Measurements from ENCODE around the gene KLHL26. TPM values are rescaled to one million over a fixed set of nuclear protein-coding genes. Genes with fewer than 3 reads are reported as not detected.
"Not testable (repeated sequence)": the region's sequence is repeated elsewhere in the genome, so short reads cannot be mapped to it uniquely, and the experiment has no call there.

KLHL26 gene
- total RNA-seq, 1 donor from 2014 or later: 5.4 TPM

DNA sequence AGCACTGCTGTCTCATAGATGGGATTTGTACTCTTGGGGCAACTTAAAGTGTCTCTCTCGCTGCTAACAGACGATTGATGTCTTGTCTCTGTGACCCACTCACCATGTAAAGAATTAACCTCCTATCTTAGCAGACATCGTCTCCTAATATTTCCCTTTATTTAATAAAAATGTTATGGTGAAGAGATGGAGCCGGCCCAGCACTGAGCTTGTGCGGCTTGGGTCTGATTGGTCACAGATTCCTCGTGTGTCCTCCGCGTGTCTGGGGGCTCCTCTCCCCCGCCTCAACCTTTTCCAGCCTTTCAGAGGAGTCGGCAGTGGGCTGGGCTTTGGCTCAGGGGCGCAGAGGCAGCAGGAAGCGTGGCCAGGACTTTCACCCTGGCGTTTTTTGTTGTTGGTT, 33.5 kb downstream of the KLHL26 start:
- intact Hi-C loops (cut with DNase I): loop anchor here (5.0 kb wide), 1 partner anchor 78 kb away; no protein-coding TSS in a partner anchor
- DNase-seq (ENCODE audit: low spot score): no peak

DNA sequence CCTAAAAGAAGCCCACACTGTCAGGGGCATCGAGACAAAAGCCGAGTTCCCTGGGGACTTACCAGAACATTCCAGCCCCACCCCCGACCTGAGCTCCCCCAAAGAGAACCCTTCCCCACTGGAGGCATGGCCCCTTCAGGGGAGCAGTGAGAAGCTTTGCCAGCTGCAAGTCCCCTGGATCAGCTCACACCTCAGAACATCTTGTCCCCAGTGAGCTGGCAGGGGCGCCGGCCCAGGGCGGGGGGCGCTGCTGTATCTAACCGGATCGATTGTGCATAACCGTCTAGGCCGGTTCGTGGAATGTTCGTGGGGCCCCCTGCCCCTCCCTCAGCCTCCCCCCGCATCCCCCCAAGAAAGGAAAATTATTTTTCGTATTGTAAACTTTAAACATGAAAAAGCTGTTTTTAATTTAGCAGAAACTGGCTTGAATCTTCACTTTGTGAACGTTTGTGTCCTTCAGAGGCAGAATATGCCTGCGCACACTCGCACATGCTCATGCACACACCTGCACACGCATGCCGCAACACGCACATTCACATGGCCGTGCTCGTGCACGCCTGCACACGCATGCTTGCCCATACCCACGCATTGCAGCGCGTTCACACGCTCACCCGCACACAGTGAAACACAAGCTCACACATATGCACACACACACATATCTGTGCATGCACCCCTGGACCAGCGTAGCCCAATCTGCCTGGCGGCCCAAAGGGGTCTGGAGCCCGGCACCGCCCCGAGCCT, 34.6 kb downstream of the KLHL26 start:
- DNase-seq (ENCODE audit: low spot score): no peak

DNA sequence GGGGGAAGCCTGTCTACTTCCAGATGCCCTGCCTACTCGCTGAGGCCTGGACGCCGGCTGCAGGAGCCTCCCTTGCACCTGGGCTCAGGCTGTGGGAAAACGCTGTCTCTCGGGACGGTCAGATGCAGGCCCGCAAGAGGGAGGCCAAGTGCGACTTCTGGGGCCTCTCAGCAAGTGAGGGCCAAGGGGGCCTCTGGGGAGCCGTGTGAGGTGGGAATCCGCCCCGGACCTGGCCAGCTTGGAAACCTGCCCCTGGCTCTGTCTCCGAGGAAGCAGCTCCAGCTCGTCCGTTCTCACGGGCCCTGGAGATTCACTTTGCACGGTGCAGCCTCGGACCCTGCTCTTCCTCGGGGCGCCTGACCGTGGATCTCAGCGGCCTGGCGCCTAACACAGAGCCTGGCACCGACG, 35.2 kb downstream of the KLHL26 start:
- intact Hi-C loops (cut with DNase I): loop anchor here (5.0 kb wide), 1 partner anchor 80 kb away; no protein-coding TSS in a partner anchor
- no peak for DNase-seq (ENCODE audit: low spot score)

More for the DNA sequence above, 34.6 kb downstream of the KLHL26 start:
- intact Hi-C loops (cut with DNase I): loop anchor here (5.0 kb wide), 1 partner anchor 79 kb away; no protein-coding TSS in a partner anchor

DNA sequence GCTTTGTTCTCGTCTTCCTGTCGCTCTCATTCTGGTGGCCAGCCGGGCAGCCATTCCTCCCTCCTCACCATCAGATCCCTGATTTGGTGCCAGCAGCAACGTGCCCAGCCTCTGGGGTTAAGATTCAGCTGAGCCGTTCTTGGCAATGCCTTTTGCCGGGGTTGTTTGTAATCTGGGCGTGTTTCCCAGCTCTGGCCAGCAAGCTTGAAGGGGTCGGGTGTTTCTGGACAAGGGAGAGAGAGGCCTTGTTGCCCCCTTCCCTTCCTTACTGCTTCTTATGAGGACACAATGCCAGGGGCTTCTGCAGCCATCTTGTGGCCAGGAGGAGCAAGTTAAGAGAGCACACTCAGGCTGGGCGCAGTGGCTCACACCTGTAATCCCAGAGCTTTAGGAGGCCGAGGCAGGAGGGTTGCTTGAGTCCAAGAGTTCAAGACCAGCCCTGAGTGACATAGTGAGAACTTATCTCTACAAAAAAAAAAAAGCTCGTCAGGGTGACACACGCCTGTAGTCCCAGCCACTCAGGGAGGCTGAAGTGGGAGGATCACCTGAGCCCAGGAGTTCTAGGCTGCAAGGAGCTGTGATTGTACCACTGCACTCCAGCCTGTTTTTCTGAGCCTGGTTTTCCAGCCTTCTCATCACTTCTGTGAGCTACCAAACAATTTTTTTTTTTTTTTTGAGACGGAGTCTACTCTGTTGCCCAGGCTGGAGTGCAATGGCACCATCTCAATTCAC, 35.9 kb downstream of the KLHL26 start:
- intact Hi-C loops (cut with DNase I): loop anchor here (5.0 kb wide), 1 partner anchor 80 kb away; no protein-coding TSS in a partner anchor
- DNase-seq (ENCODE audit: low spot score): no peak

DNA sequence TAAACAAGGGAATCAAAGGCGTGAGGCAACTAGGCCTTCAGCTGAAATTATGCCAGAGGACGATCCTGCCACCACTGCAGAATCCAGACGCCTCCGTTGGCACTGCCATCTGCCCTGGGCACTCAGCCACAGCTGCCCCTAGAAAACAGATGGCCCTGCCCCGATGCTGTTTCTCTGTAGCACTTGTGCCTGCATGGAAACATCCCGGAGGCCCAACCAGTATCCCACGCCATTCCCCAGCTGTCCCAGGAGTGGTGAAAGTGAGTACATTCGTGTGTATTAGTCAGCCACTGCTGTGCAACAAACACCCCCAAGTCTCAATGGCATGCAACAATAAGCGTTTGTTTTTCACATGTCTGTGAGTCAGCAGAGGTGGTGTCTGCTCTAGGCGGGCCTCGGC, 37.8 kb downstream of the KLHL26 start:
- DNase-seq (ENCODE audit: low spot score): no peak
- intact Hi-C loops (cut with DNase I): loop anchor here (5.0 kb wide), 2 partner anchors 82 to 222 kb away; no protein-coding TSS in a partner anchor

DNA sequence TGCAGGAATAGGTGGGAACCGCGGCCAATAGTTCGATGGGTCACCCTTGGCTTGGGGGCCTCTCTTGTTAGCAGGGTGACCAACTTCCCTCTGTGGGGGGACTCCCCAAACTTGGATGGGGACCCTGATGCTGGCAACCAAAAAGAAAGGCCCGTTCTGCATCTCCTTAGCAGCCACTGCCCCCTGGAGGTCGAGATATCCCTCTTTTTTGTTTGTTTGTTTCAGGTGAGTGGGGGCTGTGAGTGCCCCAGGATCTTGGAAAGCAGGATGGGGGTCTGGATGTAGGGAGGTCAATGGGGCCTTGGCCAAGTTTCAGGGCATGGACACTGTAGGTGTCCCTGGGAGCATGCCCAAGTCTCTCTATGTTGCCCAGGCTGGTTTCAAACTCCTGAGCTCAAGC, 39.0 kb downstream of the KLHL26 start:
- DNase-seq (ENCODE audit: low spot score): no peak
- intact Hi-C loops (cut with DNase I): loop anchor here (5.0 kb wide), 1 partner anchor 223 kb away; no protein-coding TSS in a partner anchor

DNA sequence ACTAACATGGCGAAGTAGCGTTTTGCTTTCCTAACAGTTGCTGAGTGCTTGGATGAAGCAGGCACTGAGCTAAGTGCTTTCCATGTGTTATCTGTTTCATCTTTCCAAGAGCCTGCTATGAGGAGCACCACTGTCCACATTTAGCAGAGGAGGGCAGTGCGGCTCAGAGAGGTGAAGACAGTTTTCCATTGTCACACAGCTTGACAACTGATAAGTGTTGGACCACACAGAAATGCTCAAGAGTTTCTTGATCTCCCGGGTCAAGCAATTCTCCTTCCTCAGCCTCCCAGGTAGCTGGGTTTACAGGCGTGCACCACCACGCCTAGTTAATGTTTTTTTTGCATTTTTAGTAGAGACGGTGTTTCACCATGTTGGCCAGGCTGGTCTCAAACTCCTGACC, 39.9 kb downstream of the KLHL26 start:
- no peak for DNase-seq (ENCODE audit: low spot score)
- intact Hi-C loops (cut with DNase I): loop anchor here (5.0 kb wide), 1 partner anchor 224 kb away; no protein-coding TSS in a partner anchor

DNA sequence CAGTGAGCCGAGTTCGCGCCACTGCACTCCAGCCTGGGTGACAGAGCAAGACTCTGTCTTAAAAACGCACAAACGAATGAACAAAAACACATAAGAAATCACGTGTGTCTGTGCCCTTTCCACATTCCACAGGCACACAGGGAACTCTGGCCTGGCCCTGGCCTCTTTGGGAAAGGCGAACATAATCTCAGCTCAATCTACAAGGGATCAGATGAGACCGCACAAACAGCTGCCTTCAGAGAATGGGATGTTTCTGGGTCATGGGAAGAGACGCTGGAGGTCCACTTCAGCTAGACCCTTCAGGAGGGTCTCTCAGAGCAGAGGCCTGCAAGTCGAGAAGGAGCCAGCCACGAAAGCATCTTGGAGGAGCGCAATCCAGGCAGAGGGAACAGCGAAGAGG, 40.3 kb downstream of the KLHL26 start:
- DNase-seq (ENCODE audit: low spot score): no peak
- intact Hi-C loops (cut with DNase I): loop anchor here (5.0 kb wide), 1 partner anchor 225 kb away; no protein-coding TSS in a partner anchor

DNA sequence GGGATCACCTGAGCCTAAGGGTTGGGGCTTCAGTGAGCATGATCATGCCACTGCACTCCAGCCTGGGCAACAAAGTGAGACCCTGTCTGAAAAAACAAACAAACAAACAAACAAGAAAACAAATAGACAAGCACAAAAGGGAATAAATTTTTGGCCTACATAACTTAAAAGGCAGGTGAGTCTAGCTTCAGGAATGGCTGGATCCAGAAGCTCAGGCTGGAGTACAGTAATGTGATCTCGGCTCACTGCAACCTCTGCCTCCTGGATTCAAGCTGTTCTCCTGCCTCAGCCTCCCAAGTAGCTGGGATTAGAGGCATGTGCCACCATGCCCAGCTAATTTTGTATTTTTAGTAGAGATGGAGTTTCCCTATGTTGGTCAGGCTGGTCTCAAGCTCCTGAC, 43.3 kb downstream of the KLHL26 start:
- not testable (repeated sequence) for DNase-seq (ENCODE audit: low spot score)
- intact Hi-C loops (cut with DNase I): loop anchor here (5.0 kb wide), 1 partner anchor 152 kb away; the partner anchor contains the start of gene UPF1

DNA sequence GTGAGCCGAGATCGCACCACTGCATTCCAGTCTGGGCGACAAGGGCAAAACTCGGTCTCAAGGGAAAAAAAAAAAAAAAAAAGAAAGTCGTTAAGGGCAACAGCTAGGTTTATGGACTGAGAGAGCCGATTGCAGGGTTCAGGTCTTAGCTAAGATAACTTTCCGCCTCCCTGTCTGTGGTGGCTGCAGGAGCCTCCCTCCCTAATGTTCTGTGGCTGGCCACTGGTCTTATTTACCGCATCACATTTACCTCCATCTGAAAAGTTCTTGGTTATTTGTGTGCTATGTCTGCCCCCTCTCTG, 45.9 kb downstream of the KLHL26 start:
- no peak for DNase-seq (ENCODE audit: low spot score)
- intact Hi-C loops (cut with DNase I): loop anchor here (5.0 kb wide), 1 partner anchor 150 kb away; the partner anchor contains the start of gene UPF1

DNA sequence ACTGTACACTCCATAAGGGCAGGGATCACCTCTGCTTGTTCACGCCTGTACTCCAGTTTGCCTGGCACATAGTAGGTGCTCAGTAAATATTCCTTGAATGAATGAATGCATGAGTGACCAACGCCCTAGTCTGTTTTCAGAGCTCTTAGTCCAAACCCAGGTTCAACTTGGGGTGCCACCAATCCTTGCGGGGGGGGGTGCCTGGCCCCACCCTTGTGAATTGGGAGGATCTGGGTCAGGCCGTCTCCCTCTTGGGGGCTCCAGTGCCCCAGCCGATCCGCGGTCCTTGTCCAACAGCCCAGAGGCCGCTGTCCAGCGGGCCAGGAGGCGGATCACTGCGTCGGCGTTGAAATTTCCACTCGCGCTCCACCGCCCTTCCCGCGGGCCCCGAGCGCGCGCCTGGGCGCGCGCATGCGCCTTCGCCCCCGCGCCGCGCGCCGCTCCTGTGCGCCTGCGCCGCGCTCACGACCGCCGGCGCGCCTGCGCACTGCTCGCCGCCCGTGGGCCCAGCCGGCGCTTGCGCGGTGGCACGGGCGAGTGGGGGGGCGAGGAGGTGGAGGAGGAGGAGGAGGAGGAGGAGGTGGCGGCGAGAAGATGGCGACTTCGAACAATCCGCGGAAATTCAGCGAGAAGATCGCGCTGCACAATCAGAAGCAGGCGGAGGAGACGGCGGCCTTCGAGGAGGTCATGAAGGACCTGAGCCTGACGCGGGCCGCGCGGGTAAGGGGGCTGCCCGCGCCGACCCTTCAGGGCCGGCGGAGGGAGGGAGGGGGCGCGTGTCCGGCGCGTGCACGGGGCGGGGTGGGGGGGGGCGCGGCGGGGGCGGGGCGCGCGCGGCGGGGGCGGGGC, 46.5 kb downstream of the KLHL26 start, which contains the start of gene CRTC1:
CRTC1 (plus strand) TSS at position 572 of the 849 bp plus-strand sequence; CDS start at position 595, 23 bp downstream.
- intact Hi-C loops (cut with DNase I): loop anchor here (5.0 kb wide), 1 partner anchor 149 kb away; the partner anchor contains the start of gene UPF1
- DNase-seq (ENCODE audit: low spot score): peak; percentile 95

DNA sequence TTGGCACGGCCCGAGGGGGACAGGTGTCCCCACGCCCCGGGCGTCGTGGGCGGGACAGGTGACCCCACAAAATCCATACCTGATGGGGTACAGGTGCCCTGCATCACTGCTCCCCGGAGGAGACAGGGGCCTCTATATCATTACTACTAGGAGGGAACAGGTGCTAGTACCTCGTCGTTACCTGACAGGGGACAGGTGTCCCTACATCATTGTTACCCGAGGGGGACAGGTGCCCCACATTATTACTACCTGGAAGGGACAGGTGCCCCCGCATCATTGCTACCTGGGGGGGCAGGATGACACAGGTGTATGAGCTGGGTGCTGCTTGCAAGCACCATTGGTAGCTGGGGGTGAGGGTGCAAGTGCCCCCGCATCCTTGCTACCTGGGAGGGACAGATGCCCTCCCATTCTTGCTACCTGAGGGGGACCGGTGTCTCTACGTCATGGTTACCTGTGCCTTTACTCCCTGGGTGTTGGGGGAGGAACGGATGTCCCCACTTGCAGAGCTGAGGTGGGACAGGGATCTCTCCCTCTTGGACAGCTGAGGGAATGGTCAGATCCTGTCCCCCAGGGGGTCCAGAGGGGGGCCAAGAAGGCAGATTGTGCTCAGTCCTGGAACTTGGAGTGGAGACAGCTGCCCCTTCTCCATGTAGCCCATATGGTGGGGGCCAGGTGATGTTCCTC, 47.3 kb downstream of the KLHL26 start:
- intact Hi-C loops (cut with DNase I): loop anchor here (5.0 kb wide), 1 partner anchor 148 kb away; the partner anchor contains the start of gene UPF1
- DNase-seq (ENCODE audit: low spot score): no peak

DNA sequence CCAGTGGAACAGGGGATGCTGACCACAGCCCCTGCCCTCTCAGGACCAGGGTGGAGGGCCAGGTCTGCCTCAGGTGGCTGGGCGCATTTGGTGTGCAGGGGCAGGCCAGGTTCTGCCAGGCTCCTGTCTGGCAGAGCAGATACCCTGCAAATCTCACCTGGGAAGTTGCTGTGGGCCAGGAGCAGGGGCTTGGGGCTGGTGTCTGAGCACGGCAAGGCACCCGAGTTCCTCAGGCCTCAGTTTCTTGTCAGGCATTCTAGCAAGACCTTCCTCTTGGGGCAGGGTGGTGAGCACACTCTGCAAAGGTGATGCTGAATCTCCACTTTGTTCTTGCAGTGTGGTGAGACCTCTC, 47.8 kb downstream of the KLHL26 start:
- intact Hi-C loops (cut with DNase I): loop anchor here (5.0 kb wide), 1 partner anchor 148 kb away; the partner anchor contains the start of gene UPF1
- no peak for DNase-seq (ENCODE audit: low spot score)

DNA sequence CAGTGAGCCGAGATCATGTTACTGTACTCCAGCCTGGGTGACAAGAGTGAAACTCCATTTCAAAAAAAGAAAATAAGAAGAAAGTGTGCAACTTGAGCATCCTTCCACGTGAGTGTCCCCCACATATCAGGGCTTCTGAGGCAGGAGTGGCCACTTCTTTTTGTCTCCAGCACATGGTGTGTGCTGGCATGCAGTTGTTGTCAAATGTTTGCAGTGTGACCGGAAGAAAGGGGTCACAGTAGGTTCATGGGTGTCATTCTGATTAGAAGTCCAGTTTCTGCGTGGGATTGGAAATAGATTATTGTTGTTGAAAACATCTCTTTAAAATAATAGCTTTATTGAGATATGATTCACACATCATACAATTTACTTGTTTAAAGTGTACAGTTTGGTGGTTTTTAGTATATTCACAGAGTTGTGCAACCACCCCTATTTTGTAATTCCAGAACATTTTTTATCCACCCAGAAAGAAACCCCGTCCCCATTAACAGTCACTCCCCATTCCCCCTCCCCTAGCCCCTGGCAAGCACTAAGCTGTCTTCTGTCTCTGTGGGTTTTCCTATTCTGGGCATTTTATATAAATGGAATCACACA, 48.9 kb downstream of the KLHL26 start:
- intact Hi-C loops (cut with DNase I): no loop called here
- DNase-seq (ENCODE audit: low spot score): no peak

DNA sequence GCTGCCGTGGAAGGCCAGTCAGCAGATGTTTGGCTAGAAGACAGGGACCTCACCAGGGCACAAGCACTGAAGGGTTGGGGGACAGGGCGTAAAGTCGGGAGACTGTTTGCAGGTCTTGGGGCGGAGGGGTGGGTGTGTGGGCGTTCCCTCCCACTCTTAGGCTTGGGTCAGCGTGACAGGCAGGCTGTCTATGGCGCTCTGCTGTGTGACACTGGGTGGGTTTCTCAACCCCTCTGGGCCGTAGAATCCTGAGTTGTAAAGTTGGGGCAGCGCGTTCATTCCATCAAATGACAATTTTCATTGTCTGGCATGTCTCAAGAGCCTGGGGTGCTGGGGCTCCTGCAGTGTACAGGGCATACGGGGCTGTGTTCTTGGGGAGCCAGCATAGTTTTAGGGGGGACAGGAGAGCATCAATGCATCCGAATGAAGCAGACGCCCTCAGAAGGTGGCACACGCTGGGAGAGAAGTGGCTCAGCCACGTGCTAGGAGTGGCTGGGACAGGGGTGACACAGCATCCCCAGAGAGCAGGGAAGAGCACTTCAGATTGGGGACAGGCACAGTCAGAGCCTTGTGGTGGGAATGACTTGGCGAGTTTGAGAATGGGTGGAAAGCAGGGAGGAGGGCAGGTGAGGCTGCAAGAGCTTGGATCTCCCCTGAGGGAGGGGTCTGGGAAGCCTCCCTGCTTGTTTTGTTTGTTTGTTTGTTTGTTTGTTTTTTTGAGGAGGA, 51.1 kb downstream of the KLHL26 start:
- DNase-seq (ENCODE audit: low spot score): no peak
- intact Hi-C loops (cut with DNase I): no loop called here

DNA sequence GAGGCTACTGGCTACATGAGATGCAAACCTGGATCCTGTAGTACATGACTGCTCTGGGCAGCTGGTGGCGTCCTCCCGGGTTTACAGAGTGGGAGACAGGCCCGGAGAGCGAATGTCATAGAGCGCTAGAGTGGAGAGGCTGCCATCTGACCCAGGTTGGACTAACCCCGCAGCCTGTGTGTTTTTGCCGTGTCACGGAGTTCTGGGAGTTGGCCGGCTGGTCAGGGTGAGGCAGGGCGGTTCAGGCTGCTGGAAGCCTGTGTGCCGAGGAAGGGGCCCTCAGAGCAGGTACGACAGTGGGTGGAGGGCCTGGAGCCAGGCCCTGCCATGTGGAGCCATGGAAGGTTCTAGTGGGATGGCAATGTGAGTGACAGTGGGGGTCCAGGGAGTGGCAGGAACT, 59.2 kb downstream of the KLHL26 start:
- no peak for DNase-seq (ENCODE audit: low spot score)
- intact Hi-C loops (cut with DNase I): no loop called here

DNA sequence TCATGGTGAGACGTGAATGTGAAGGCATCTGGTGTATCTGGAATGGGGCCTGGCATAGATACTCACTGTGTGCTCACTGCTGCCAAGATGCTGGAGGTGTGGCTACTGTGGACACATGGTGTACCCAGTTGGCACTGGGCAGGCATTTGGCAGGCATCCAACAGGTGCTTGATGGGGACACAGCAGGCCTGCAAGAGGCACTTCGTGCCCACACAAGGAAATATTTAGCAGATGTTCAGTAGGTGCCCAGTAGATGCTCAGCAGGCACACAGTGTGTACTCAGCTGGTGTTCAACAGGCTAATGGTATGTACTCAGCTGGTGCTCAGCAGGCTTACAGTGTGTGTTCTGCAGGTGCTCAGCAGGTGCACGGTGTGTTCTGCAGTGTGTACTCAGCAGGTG, 60.9 kb downstream of the KLHL26 start:
- intact Hi-C loops (cut with DNase I): no loop called here
- no peak for DNase-seq (ENCODE audit: low spot score)
